HepG2 (cell line): ENCODE measurements around the gene ALDH3A1. TPM values are rescaled to one million over a fixed set of nuclear protein-coding genes. Genes with fewer than 3 reads are reported as not detected.
A peak's percentile ranks its signal among the peaks of the same experiment; 100 is the strongest.

Experiments
- CC2D1A ChIP-seq: sonication (generic); formaldehyde crosslinking; IDR thresholded peaks from 2 replicates; pipeline ENCODE4 v1.8.1; 2023; ENCODE audit warnings: mild to moderate bottlenecking, missing genetic modification reagents
- CCAR2 ChIP-seq: fragments of 200-400 bp; formaldehyde crosslinking; optimal IDR thresholded peaks from 2 replicates; pipeline ENCODE3; 2018; ENCODE audit warnings: low read depth, mild to moderate bottlenecking, low read length, moderate library complexity
- HOXA3 ChIP-seq: sonication (generic); formaldehyde crosslinking; IDR thresholded peaks from 2 replicates; pipeline ENCODE4 v1.5.0; 2020; ENCODE audit warnings: missing genetic modification reagents
- ISL2 ChIP-seq: sonication (generic); formaldehyde crosslinking; IDR thresholded peaks from 2 replicates; pipeline ENCODE4 v1.5.0; 2020; ENCODE audit warnings: missing genetic modification reagents
- NR2F1 ChIP-seq, 2 experiments: fragments of 450-650 bp in 1 of 2; formaldehyde crosslinking in 1 of 2; IDR thresholded peaks; 2 replicates each; pipeline versions ENCODE4 v1.5.0 to v1.6.1; 2016 to 2020; ENCODE audit warnings: mild to moderate bottlenecking in 1 of 2, missing compliant biosample characterization in 1 of 2, missing genetic modification reagents in 1 of 2, moderate library complexity in 1 of 2
- SALL1 ChIP-seq: sonication (generic); formaldehyde crosslinking; IDR thresholded peaks from 2 replicates; pipeline ENCODE4 v1.8.0; 2022; ENCODE audit warnings: mild to moderate bottlenecking, missing genetic modification reagents
- SOX13 ChIP-seq, 3 experiments: fragments of 450-650 bp in 1 of 3; sonication (generic) in 1 of 3; formaldehyde crosslinking in 1 of 3; IDR thresholded peaks in 2 of 3; conservative IDR thresholded peaks in 1 of 3; 2 replicates each; pipeline versions ENCODE4 v1.5.0 to v1.6.1; 2016 to 2020; ENCODE audit warnings: antibody characterized with exemption in 1 of 3, mild to moderate bottlenecking in 1 of 3, missing compliant biosample characterization in 1 of 3, missing genetic modification reagents in 1 of 3, moderate library complexity in 1 of 3
- ZNF431 ChIP-seq: sonication (generic); formaldehyde crosslinking; IDR thresholded peaks from 2 replicates; pipeline ENCODE4 v1.9.0; 2022; ENCODE audit warnings: missing genetic modification reagents, low read depth, mild to moderate bottlenecking, borderline replicate concordance
- ZNF775 ChIP-seq: sonication (generic); formaldehyde crosslinking; IDR thresholded peaks from 2 replicates; pipeline ENCODE4 v1.4.0; 2020; ENCODE audit warnings: missing genetic modification reagents, mild to moderate bottlenecking, moderate library complexity, borderline replicate concordance
- ZNF776 ChIP-seq: sonication (generic); formaldehyde crosslinking; IDR thresholded peaks from 2 replicates; pipeline ENCODE4 v1.4.0; 2020; ENCODE audit warnings: mild to moderate bottlenecking, missing genetic modification reagents
- ZSCAN9 ChIP-seq: IDR thresholded peaks from 2 replicates; pipeline ENCODE4 v1.6.1; 2016; ENCODE audit warnings: borderline replicate concordance
- polyA plus RNA-seq, 8 experiments: library from polyadenylated mRNA; depleted of rRNA in 3 of 8; stranded (reverse) in 7 of 8; unstranded in 1 of 8; fragments of >200 nt; fragmentation: Illumina TruSeq in 4 of 8; extraction: Trizol in 4 of 8; gene quantifications; 2 replicates each; pipeline versions ENCODE4 v1.2.1 to v1.2.3, GENCODE V29; 2011 to 2016; ENCODE audit warnings: low read depth in 4 of 8, missing spikeins in 1 of 8, mixed read lengths in 1 of 8; ENCODE audit not compliant: insufficient read depth in 1 of 8
- total RNA-seq, 5 experiments: library from RNA; depleted of rRNA; stranded (reverse); fragments of >200 nt; fragmentation: Illumina TruSeq; extraction: Trizol; gene quantifications; 2 replicates each; pipeline ENCODE4 v1.2.3, GENCODE V29; 2016; ENCODE audit warnings: low read depth in 1 of 5
- TF ChIP-seq, protein P1 (sequence below): sonication (generic); formaldehyde crosslinking; IDR thresholded peaks from 2 replicates; pipeline ENCODE4 v1.4.0; 2020; ENCODE audit warnings: missing genetic modification reagents
- TF ChIP-seq, protein P2 (sequence below): sonication (generic); formaldehyde crosslinking; IDR thresholded peaks from 2 replicates; pipeline ENCODE4 v1.4.0; 2020; ENCODE audit warnings: missing genetic modification reagents
- TF ChIP-seq, protein P3 (sequence below): sonication (generic); formaldehyde crosslinking; IDR thresholded peaks from 2 replicates; pipeline ENCODE4 v1.4.0; 2020; ENCODE audit warnings: mild to moderate bottlenecking, missing genetic modification reagents, borderline replicate concordance
- TF ChIP-seq, protein P4 (sequence below): IDR thresholded peaks from 2 replicates; pipeline ENCODE4 v1.6.1; 2016; ENCODE audit warnings: missing compliant biosample characterization, missing genetic modification reagents, borderline replicate concordance
- TF ChIP-seq, protein P5 (sequence below): sonication (generic); formaldehyde crosslinking; IDR thresholded peaks from 2 replicates; pipeline ENCODE4 v1.8.1; 2022; ENCODE audit warnings: mild to moderate bottlenecking, missing genetic modification reagents

ALDH3A1 gene
- total and polyA plus RNA-seq, 2 of the 13 experiments (the other 11 are each of a cell fraction or from before 2014, with no cell fraction given): 0.07 to 0.62 TPM

DNA sequence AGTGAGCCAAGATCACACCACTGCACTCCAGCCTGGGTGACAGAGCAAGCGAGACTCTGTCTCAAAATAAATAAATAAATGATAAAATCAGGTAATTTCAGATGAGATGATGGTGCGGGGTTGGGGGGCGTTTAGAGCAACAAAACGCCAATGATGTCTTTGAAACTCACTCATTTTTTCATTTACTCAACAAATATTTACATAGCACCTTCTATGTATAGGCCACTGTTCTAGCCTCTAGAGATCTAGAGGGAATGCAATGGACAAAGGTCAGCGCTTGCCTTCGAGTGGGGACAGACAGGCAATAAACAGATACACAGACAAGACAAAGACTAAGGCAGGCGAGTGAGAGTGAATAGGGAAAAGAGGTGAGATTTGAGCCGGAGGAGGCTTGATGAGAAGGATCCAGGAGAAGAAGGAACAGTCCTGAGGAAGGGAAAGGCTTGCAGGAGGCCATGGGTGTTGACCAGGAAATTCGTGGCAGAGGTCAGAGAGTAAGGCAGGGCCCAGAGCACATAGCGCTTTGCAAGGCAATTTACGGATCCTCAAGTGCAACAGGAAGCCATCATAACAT is 14.1 kb downstream of the ALDH3A1 start (continued):
- TF ChIP-seq CC2D1A (no peak), CCAR2 (no peak), ZNF775 (no peak), ZNF431 (no peak), ZSCAN9 (peak; percentile 50; the same call in 1 of the 2 replicates), SALL1 (CRISPR knock-in tag) (peak; percentile 80), ISL2 (peak; percentile 94), HOXA3 (CRISPR knock-in tag) (peak; percentile 68), ZNF776 (CRISPR knock-in tag) (0 out of 2 replicates have a peak, but pooled peaks have one; percentile 37), NR2F1 (CRISPR knock-in tag; IDR thresholded peaks at IDR 0.05) (peak; percentile 53 to 75), SOX13 (IDR thresholded peaks at IDR 0.05) (no peak; the same call in 1 of the 2 replicates), SOX13 (CRISPR knock-in tag; conservative IDR thresholded peaks at IDR 0.05 in 1 of 2, IDR thresholded peaks at IDR 0.05 in 1 of 2) (peak in 1 of 2 experiments; percentile 92; a peak in 2 of 4 replicates)
- TF ChIP-seq, protein P1, sequence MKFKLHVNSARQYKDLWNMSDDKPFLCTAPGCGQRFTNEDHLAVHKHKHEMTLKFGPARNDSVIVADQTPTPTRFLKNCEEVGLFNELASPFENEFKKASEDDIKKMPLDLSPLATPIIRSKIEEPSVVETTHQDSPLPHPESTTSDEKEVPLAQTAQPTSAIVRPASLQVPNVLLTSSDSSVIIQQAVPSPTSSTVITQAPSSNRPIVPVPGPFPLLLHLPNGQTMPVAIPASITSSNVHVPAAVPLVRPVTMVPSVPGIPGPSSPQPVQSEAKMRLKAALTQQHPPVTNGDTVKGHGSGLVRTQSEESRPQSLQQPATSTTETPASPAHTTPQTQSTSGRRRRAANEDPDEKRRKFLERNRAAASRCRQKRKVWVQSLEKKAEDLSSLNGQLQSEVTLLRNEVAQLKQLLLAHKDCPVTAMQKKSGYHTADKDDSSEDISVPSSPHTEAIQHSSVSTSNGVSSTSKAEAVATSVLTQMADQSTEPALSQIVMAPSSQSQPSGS: peak; percentile 73; the same call in 1 of the 2 replicates
- TF ChIP-seq, protein P2, sequence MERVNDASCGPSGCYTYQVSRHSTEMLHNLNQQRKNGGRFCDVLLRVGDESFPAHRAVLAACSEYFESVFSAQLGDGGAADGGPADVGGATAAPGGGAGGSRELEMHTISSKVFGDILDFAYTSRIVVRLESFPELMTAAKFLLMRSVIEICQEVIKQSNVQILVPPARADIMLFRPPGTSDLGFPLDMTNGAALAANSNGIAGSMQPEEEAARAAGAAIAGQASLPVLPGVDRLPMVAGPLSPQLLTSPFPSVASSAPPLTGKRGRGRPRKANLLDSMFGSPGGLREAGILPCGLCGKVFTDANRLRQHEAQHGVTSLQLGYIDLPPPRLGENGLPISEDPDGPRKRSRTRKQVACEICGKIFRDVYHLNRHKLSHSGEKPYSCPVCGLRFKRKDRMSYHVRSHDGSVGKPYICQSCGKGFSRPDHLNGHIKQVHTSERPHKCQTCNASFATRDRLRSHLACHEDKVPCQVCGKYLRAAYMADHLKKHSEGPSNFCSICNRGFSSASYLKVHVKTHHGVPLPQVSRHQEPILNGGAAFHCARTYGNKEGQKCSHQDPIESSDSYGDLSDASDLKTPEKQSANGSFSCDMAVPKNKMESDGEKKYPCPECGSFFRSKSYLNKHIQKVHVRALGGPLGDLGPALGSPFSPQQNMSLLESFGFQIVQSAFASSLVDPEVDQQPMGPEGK (CRISPR knock-in tag): peak; percentile 89
- TF ChIP-seq, protein P3, sequence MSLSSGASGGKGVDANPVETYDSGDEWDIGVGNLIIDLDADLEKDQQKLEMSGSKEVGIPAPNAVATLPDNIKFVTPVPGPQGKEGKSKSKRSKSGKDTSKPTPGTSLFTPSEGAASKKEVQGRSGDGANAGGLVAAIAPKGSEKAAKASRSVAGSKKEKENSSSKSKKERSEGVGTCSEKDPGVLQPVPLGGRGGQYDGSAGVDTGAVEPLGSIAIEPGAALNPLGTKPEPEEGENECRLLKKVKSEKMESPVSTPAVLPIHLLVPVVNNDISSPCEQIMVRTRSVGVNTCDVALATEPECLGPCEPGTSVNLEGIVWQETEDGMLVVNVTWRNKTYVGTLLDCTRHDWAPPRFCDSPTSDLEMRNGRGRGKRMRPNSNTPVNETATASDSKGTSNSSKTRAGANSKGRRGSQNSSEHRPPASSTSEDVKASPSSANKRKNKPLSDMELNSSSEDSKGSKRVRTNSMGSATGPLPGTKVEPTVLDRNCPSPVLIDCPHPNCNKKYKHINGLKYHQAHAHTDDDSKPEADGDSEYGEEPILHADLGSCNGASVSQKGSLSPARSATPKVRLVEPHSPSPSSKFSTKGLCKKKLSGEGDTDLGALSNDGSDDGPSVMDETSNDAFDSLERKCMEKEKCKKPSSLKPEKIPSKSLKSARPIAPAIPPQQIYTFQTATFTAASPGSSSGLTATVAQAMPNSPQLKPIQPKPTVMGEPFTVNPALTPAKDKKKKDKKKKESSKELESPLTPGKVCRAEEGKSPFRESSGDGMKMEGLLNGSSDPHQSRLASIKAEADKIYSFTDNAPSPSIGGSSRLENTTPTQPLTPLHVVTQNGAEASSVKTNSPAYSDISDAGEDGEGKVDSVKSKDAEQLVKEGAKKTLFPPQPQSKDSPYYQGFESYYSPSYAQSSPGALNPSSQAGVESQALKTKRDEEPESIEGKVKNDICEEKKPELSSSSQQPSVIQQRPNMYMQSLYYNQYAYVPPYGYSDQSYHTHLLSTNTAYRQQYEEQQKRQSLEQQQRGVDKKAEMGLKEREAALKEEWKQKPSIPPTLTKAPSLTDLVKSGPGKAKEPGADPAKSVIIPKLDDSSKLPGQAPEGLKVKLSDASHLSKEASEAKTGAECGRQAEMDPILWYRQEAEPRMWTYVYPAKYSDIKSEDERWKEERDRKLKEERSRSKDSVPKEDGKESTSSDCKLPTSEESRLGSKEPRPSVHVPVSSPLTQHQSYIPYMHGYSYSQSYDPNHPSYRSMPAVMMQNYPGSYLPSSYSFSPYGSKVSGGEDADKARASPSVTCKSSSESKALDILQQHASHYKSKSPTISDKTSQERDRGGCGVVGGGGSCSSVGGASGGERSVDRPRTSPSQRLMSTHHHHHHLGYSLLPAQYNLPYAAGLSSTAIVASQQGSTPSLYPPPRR (CRISPR knock-in tag): peak; percentile 92
- TF ChIP-seq, protein P4, sequence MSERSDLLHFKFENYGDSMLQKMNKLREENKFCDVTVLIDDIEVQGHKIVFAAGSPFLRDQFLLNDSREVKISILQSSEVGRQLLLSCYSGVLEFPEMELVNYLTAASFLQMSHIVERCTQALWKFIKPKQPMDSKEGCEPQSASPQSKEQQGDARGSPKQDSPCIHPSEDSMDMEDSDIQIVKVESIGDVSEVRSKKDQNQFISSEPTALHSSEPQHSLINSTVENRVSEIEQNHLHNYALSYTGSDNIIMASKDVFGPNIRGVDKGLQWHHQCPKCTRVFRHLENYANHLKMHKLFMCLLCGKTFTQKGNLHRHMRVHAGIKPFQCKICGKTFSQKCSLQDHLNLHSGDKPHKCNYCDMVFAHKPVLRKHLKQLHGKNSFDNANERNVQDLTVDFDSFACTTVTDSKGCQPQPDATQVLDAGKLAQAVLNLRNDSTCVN (CRISPR knock-in tag): peak; percentile 71; the same call in 1 of the 2 replicates
- TF ChIP-seq, protein P5, sequence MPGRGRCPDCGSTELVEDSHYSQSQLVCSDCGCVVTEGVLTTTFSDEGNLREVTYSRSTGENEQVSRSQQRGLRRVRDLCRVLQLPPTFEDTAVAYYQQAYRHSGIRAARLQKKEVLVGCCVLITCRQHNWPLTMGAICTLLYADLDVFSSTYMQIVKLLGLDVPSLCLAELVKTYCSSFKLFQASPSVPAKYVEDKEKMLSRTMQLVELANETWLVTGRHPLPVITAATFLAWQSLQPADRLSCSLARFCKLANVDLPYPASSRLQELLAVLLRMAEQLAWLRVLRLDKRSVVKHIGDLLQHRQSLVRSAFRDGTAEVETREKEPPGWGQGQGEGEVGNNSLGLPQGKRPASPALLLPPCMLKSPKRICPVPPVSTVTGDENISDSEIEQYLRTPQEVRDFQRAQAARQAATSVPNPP: 0 out of 2 replicates have a peak, but pooled peaks have one; percentile 33
